ENCODE data around the gene OTUD4. TPM values are rescaled to one million over a fixed set of nuclear protein-coding genes. Genes with fewer than 3 reads are reported as not detected.

OTUD4 gene
- total and polyA plus RNA-seq, 9 of the 15 experiments (the other 6 are each of a cell fraction or from before 2014, with no cell fraction given): 4.2 to 29.0 (median 24.8) TPM

GRCh38 chr4:145097821-145098674, 82.3 kb downstream of the OTUD4 start, which contains the start of the genes ABCE1 and ANAPC10 (continued):
- TF ChIP-seq, protein P1, sequence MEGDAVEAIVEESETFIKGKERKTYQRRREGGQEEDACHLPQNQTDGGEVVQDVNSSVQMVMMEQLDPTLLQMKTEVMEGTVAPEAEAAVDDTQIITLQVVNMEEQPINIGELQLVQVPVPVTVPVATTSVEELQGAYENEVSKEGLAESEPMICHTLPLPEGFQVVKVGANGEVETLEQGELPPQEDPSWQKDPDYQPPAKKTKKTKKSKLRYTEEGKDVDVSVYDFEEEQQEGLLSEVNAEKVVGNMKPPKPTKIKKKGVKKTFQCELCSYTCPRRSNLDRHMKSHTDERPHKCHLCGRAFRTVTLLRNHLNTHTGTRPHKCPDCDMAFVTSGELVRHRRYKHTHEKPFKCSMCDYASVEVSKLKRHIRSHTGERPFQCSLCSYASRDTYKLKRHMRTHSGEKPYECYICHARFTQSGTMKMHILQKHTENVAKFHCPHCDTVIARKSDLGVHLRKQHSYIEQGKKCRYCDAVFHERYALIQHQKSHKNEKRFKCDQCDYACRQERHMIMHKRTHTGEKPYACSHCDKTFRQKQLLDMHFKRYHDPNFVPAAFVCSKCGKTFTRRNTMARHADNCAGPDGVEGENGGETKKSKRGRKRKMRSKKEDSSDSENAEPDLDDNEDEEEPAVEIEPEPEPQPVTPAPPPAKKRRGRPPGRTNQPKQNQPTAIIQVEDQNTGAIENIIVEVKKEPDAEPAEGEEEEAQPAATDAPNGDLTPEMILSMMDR (IDR thresholded peaks at IDR 0.05 in 2 of 3, conservative IDR thresholded peaks at IDR 0.05 in 1 of 3; ENCODE audit: insufficient read depth in 2 of 3, low read depth in 1 of 3, low read length in 3 of 3): peak; percentile 18 to 39 (median 28); a peak in 2 of 6 replicates
- TF ChIP-seq ZFP36 (IDR thresholded peaks at IDR 0.05; ENCODE audit: low read depth, low read length, partially characterized antibody) (no peak), ESRRA (IDR thresholded peaks at IDR 0.05; ENCODE audit: borderline replicate concordance, low read depth) (0 out of 2 replicates have a peak, but pooled peaks have one; percentile 27), PHF20 (IDR thresholded peaks at IDR 0.05; ENCODE audit: partially characterized antibody) (peak; percentile 92), ZBED1 (IDR thresholded peaks at IDR 0.05) (0 out of 2 replicates have a peak, but pooled peaks have one; percentile 29), CC2D1A (IDR thresholded peaks at IDR 0.05) (peak; percentile 60), HOXB6 (CRISPR knock-in tag; IDR thresholded peaks at IDR 0.05; ENCODE audit: borderline replicate concordance) (no peak), NFIC (IDR thresholded peaks at IDR 0.05) (peak; percentile 93)
- TF ChIP-seq, protein P2, sequence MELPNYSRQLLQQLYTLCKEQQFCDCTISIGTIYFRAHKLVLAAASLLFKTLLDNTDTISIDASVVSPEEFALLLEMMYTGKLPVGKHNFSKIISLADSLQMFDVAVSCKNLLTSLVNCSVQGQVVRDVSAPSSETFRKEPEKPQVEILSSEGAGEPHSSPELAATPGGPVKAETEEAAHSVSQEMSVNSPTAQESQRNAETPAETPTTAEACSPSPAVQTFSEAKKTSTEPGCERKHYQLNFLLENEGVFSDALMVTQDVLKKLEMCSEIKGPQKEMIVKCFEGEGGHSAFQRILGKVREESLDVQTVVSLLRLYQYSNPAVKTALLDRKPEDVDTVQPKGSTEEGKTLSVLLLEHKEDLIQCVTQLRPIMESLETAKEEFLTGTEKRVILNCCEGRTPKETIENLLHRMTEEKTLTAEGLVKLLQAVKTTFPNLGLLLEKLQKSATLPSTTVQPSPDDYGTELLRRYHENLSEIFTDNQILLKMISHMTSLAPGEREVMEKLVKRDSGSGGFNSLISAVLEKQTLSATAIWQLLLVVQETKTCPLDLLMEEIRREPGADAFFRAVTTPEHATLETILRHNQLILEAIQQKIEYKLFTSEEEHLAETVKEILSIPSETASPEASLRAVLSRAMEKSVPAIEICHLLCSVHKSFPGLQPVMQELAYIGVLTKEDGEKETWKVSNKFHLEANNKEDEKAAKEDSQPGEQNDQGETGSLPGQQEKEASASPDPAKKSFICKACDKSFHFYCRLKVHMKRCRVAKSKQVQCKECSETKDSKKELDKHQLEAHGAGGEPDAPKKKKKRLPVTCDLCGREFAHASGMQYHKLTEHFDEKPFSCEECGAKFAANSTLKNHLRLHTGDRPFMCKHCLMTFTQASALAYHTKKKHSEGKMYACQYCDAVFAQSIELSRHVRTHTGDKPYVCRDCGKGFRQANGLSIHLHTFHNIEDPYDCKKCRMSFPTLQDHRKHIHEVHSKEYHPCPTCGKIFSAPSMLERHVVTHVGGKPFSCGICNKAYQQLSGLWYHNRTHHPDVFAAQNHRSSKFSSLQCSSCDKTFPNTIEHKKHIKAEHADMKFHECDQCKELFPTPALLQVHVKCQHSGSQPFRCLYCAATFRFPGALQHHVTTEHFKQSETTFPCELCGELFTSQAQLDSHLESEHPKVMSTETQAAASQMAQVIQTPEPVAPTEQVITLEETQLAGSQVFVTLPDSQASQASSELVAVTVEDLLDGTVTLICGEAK (IDR thresholded peaks at IDR 0.05): peak; percentile 39; the same call in 1 of the 2 replicates
- TF ChIP-seq, protein P2 (CRISPR knock-in tag; IDR thresholded peaks at IDR 0.05): no peak

Data from K562 (cell line).